Endothelial cell of umbilical vein (primary cell): ENCODE results near the gene ZNF148. TPM values are rescaled to one million over a fixed set of nuclear protein-coding genes. Genes with fewer than 3 reads are reported as not detected.

Source experiments
- BruUV-seq: library from RNA; stranded (reverse); fragments of 400-500 nt; replicated peaks from 2 replicates; lab custom pipeline; 2021; lab: Mats Ljungman, UMichigan
- CTCF ChIA-PET: fragments of 300-600, 350-600 bp; sonication (Branson Sonifier 250); formaldehyde crosslinking; loops from one replicate; lab custom pipeline; 2021; ENCODE audit warnings: antibody characterized with exemption, inconsistent platforms; lab: Charles Lee
- POLR2A ChIA-PET: fragments of 300-600, 350-600 bp; sonication (Branson Sonifier 250); formaldehyde crosslinking; loops from one replicate; lab custom pipeline; 2021; ENCODE audit warnings: antibody characterized with exemption, inconsistent platforms; lab: Charles Lee
- DNase-seq: peaks from one replicate; pipeline ENCODE4 v3.0.0-alpha.2; 2011; ENCODE audit warnings: low read depth, low spot score
- FAIRE-seq: peaks from 2 replicates; lab custom pipeline; 2011; peaks lifted over from hg19 to GRCh38; lab: Jason Lieb, UNC
- H2AFZ ChIP-seq: 2 replicates; pipeline ENCODE4 v1.6.0; 2012; ENCODE audit warnings: low read depth, low read length, control low read depth, inconsistent platforms
- H3K27ac ChIP-seq: 2 replicates; pipeline ENCODE4 v1.5.1; 2011; ENCODE audit warnings: low read depth, mild to moderate bottlenecking, control low read depth, low read length, moderate library complexity; ENCODE audit not compliant: insufficient read depth
- H3K27me3 ChIP-seq, 2 experiments: 2 replicates each; pipeline versions ENCODE4 v1.6.0 to v1.6.1; 2011; ENCODE audit warnings: low read length in 2 of 2, mixed read lengths in 1 of 2; ENCODE audit not compliant: control insufficient read depth in 2 of 2, insufficient read depth in 2 of 2
- H3K36me3 ChIP-seq, 2 experiments: 2 replicates in 1 of 2; 3 replicates in 1 of 2; pipeline ENCODE4 v1.5.1; 2011; ENCODE audit warnings: low read length in 2 of 2, mild to moderate bottlenecking in 1 of 2, moderate library complexity in 1 of 2; ENCODE audit not compliant: control insufficient read depth in 2 of 2, insufficient read depth in 2 of 2; ENCODE audit errors: extremely low read depth in 1 of 2
- H3K4me1 ChIP-seq: 3 replicates; pipeline ENCODE4 v1.5.1; 2011; ENCODE audit warnings: mild to moderate bottlenecking, low read length; ENCODE audit not compliant: control insufficient read depth, insufficient read depth; ENCODE audit errors: extremely low read depth
- H3K4me2 ChIP-seq: 2 replicates; pipeline ENCODE4 v1.6.1; 2011; ENCODE audit warnings: low read length, control low read depth, mixed read lengths; ENCODE audit not compliant: insufficient read depth
- H3K4me3 ChIP-seq, 3 experiments: fragments of 200-600 bp in 1 of 3; sonication (generic), shearing (Covaris generic) in 1 of 3; replicated peaks in 1 of 3; 2 replicates each; pipeline ENCODE4 v1.5.1; 2011 to 2016; ENCODE audit warnings: control low read depth in 3 of 3, low read length in 3 of 3, mild to moderate bottlenecking in 2 of 3, inconsistent platforms in 1 of 3, low read depth in 1 of 3, moderate library complexity in 1 of 3; ENCODE audit not compliant: insufficient read depth in 1 of 3
- H3K79me2 ChIP-seq: 2 replicates; pipeline ENCODE4 v1.6.0; 2012; ENCODE audit warnings: low read length, inconsistent platforms; ENCODE audit not compliant: control insufficient read depth, insufficient read depth
- H3K9ac ChIP-seq: replicated peaks from 2 replicates; pipeline ENCODE3; 2011; ENCODE audit warnings: low read length, control low read depth; ENCODE audit not compliant: insufficient read depth; ENCODE audit errors: extremely low read depth
- H3K9me1 ChIP-seq: replicated peaks from 3 replicates; pipeline ENCODE4 v1.6.0; 2011; ENCODE audit warnings: mild to moderate bottlenecking, low read length; ENCODE audit not compliant: control insufficient read depth, insufficient read depth; ENCODE audit errors: extremely low read depth
- H3K9me3 ChIP-seq: replicated peaks from 2 replicates; pipeline ENCODE4 v1.5.1; 2012; ENCODE audit warnings: low read length, inconsistent platforms; ENCODE audit not compliant: control insufficient read depth, insufficient read depth
- H4K20me1 ChIP-seq: replicated peaks from 2 replicates; pipeline ENCODE3; 2011; ENCODE audit warnings: mild to moderate bottlenecking, low read length; ENCODE audit not compliant: control insufficient read depth, insufficient read depth; ENCODE audit errors: extremely low read depth
- CTCF ChIP-seq, 2 donors: IDR thresholded peaks; 1 replicate in 1 of 2; 2 replicates in 1 of 2; pipeline ENCODE4 v1.5.1; 2011; ENCODE audit warnings: low read length in 2 of 2, mild to moderate bottlenecking in 2 of 2, moderate library complexity in 2 of 2, control low read depth in 1 of 2, inconsistent platforms in 1 of 2, low read depth in 1 of 2; ENCODE audit not compliant: insufficient read depth in 1 of 2; ENCODE audit errors: extremely low read depth in 1 of 2
- FOS ChIP-seq: IDR thresholded peaks from 2 replicates; pipeline ENCODE4 v1.6.1; 2011; ENCODE audit warnings: mild to moderate bottlenecking, low read length, moderate library complexity, borderline replicate concordance; ENCODE audit not compliant: insufficient read depth
- GATA2 ChIP-seq: IDR thresholded peaks from 2 replicates; pipeline ENCODE4 v1.7.0; 2011; ENCODE audit warnings: low read depth, mild to moderate bottlenecking, moderate library complexity, mixed read lengths, low read length; ENCODE audit not compliant: insufficient read length, insufficient read depth
- JUN ChIP-seq: IDR thresholded peaks from 2 replicates; pipeline ENCODE4 v1.6.1; 2011; ENCODE audit warnings: borderline replicate concordance, low read depth; ENCODE audit not compliant: insufficient read length, insufficient read depth
- MAX ChIP-seq: IDR thresholded peaks from 2 replicates; pipeline ENCODE4 v1.6.1; 2011; ENCODE audit not compliant: insufficient read depth, insufficient read length
- MYC ChIP-seq: IDR thresholded peaks from one replicate; pipeline ENCODE4 v1.6.1; 2011; ENCODE audit warnings: mild to moderate bottlenecking, low read depth, low read length
- dilution Hi-C: fragments of 300-500 bp; cut with MboI; formaldehyde crosslinking; loops from one replicate; pipeline ENCODE4 v1.15.0; 2019; ENCODE audit warnings: low sequenced_read_pairs; ENCODE audit not compliant: extremely low pct_ligation_motif_present
- intact Hi-C: fragments of 100-400 bp; cut with micrococcal nuclease; formaldehyde crosslinking; loops from one replicate; pipeline ENCODE4 v1.10.0; 2022
- polyA plus RNA-seq, 4 experiments: library from polyadenylated mRNA; depleted of rRNA in 3 of 4; stranded (reverse) in 3 of 4; unstranded in 1 of 4; fragments of >200 nt; gene quantifications; 2 replicates each; pipeline versions ENCODE4 v1.2.1 to v1.2.3, GENCODE V29; 2011 to 2012; ENCODE audit warnings: missing spikeins in 1 of 4
- total RNA-seq: library from RNA; stranded (reverse); gene quantifications from 2 replicates; pipeline ENCODE4 v1.2.3, GENCODE V29; 2021

The ZNF148 gene
- total and polyA plus RNA-seq, 2 donors (not counting 3 experiments of a cell fraction or from before 2014, with no cell fraction given) = 8.0 to 41.3 TPM

DNA sequence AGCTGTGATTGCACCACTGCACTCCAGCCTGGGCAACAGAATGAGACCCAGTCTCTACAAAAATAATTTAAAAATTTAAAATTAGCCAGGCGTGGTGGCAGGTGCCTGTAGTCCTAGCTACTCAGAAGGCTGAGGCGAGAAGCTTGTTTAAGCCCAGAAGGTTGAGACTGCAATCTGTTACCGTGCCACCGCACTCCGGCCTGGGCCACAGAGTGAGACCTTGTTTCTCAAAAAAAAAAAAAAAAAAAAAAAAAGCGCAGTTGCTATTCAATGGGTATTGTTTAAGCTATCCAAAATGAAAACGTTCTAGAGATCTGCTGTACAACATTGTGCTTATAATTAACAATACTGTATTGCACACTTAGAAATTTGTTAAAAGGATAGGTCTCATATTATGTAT lies 24.0 kb downstream of the ZNF148 start:
- intact Hi-C loops (loop anchor here (2.0 kb wide), 1 partner anchor 16 kb away; no protein-coding TSS in a partner anchor), dilution Hi-C loops (no loop called here)
- H3K4me2 ChIP-seq = no peak overlapping the region
- no peak overlapping the region for H2AFZ ChIP-seq
- H3K27me3 ChIP-seq = no peaks in the 10 kb centered on the region
- CTCF ChIA-PET = interaction anchor here (0.6 to 1.8 kb wide), 2 partner anchors 9 to 693 kb away, joined by 3 to 4 read pairs; no protein-coding TSS in a partner anchor
- no peak for TF ChIP-seq GATA2
- TF ChIP-seq CTCF (IDR thresholded peaks at IDR 0.05; ENCODE audit: extremely low read depth in 1 of 2, insufficient read depth in 1 of 2, low read depth in 1 of 2, low read length in 2 of 2) = no peak
- no peak for TF ChIP-seq MAX
- no peak for TF ChIP-seq MYC
- TF ChIP-seq FOS = no peak
- TF ChIP-seq JUN = no peak
- no peaks in the 10 kb centered on the region for H3K9me3 ChIP-seq
- POLR2A ChIA-PET = no interaction called here
- peaks cover 17% of the 10 kb centered on the region for H4K20me1 ChIP-seq
- no TSS peak for BruUV-seq
- DNase-seq (no peak), FAIRE-seq (no peak)
- H3K4me3 ChIP-seq = no peak overlapping the region
- H3K4me1 ChIP-seq = peaks cover 17% of the 10 kb centered on the region
- H3K9ac ChIP-seq = no peak overlapping the region
- no peaks in the 10 kb centered on the region for H3K9me1 ChIP-seq
- peaks cover 97% of the 10 kb centered on the region for H3K79me2 ChIP-seq
- no peak overlapping the region for H3K27ac ChIP-seq
- no peaks in the 10 kb centered on the region for H3K36me3 ChIP-seq
